ENCODE data around the gene UTP14C. TPM values are rescaled to one million over a fixed set of nuclear protein-coding genes. Genes with fewer than 3 reads are reported as not detected.

Gene UTP14C, protein sequence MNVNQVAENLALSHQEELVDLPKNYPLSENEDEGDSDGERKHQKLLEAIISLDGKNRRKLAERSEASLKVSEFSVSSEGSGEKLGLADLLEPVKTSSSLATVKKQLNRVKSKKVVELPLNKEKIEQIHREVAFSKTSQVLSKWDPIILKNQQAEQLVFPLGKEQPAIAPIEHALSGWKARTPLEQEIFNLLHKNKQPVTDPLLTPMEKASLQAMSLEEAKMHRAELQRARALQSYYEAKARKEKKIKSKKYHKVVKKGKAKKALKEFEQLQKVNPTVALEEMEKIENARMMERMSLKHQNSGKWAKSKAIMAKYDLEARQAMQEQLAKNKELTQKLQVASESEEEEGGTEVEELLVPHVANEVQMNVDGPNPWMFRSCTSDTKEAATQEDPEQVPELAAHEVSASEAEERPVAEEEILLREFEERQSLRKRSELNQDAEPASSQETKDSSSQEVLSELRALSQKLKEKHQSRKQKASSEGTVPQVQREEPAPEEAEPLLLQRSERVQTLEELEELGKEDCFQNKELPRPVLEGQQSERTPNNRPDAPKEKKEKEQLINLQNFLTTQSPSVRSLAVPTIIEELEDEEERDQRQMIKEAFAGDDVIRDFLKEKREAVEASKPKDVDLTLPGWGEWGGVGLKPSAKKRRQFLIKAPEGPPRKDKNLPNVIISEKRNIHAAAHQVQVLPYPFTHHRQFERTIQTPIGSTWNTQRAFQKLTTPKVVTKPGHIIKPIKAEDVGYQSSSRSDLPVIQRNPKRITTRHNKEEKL
- polyA plus RNA-seq (2013, experiment 1 of 2) = 12.1 TPM
- polyA plus RNA-seq (2013, experiment 2 of 2) = 11.8 TPM

DNA sequence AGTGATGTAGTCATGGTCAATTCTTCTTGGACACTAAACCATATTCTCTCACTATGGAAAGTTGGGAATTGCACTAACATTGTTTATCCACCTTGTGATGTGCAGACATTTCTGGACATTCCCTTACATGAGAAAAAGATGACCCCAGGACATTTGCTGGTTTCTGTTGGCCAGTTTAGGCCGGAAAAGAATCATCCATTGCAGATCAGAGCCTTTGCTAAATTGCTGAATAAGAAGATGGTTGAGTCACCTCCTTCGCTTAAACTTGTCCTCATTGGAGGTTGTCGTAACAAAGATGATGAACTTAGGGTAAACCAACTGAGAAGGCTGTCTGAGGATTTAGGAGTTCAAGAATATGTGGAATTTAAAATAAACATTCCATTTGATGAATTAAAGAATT, at the start of gene UTP14C:
Gene UTP14C (plus strand): TSS at position 211 of the 400 bp plus-strand sequence. CDS start 4,114 bp downstream, outside the sequence.
- Histone ChIP-seq H3K23ac (ENCODE audit: low read length in 2 of 2) (no peak within 1 kb of the TSS), H3K27me3 (ENCODE audit: control insufficient read depth in 1 of 2, insufficient read depth in 1 of 2, low read length in 2 of 2) (no peaks in the 10 kb centered on the region), H2BK12ac (ENCODE audit: low read length in 2 of 2) (no peak within 1 kb of the TSS), H3K27ac (ENCODE audit: low read length, poor library complexity, severe bottlenecking) (no peak within 1 kb of the TSS), H3K79me1 (replicated peaks; ENCODE audit: low read length, poor library complexity, severe bottlenecking) (peaks cover 44% of the 10 kb centered on the region), H4K91ac (ENCODE audit: low read length) (no peak within 1 kb of the TSS), H2BK15ac (ENCODE audit: low read depth, poor library complexity, severe bottlenecking) (no peak within 1 kb of the TSS), H2AK5ac (ENCODE audit: low read length, severe bottlenecking) (no peak within 1 kb of the TSS), H3K4me2 (ENCODE audit: low read length, poor library complexity, severe bottlenecking) (no peak within 1 kb of the TSS), H2BK5ac (ENCODE audit: low read depth, low read length, poor library complexity, severe bottlenecking) (no peak within 1 kb of the TSS), H3K14ac (ENCODE audit: low read length in 2 of 2) (no peak within 1 kb of the TSS), H3K4ac (ENCODE audit: low read depth in 1 of 2, low read length in 2 of 2) (no peak within 1 kb of the TSS), H2AFZ (ENCODE audit: low read depth, low read length) (no peak within 1 kb of the TSS), H3K4me3 (ENCODE audit: insufficient read depth in 1 of 2, low read depth in 1 of 2, low read length in 2 of 2) (no peak within 1 kb of the TSS), H4K8ac (ENCODE audit: low read length) (no peak within 1 kb of the TSS), H3K36me3 (ENCODE audit: control insufficient read depth in 1 of 2, insufficient read depth in 2 of 2, low read depth in 1 of 2, low read length in 2 of 2) (peaks cover 27 to 89% of the 10 kb centered on the region in 2 experiments), H3K9me3 (ENCODE audit: control insufficient read depth, low read length) (peaks cover 10% of the 10 kb centered on the region), H3K18ac (ENCODE audit: low read depth in 1 of 2, low read length in 2 of 2) (no peak within 1 kb of the TSS), H2BK120ac (ENCODE audit: low read depth, low read length) (no peak within 1 kb of the TSS), H3K9ac (ENCODE audit: low read length) (no peak within 1 kb of the TSS), H3K4me1 (ENCODE audit: control insufficient read depth, insufficient read depth, low read depth, low read length) (peaks cover 2% of the 10 kb centered on the region)
- WGBS = 96% methylated on average over 3 of the region's 3 CpGs
- DNase-seq = no peak

DNA sequence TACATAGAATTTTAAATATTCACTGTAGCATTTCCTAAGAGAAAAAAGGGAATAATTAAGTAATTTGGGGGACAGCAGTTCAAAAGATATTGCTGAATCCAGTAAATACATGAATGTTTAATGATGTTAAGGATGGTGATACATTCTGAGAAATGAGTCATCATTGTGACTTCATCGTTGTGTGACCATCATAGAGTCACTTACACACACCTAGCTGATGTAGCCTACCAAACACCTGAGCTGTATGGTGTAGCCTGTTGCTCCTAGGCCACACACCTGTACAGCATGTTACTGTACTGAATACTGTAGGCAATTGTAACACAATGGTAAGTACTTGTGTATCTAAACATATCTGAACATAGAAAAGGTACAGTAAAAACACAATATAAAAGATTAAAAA, 48.1 kb upstream of the UTP14C start:
- Histone ChIP-seq H3K9me3 (ENCODE audit: control insufficient read depth, low read length) (no peaks in the 10 kb centered on the region), H3K27ac (ENCODE audit: low read length, poor library complexity, severe bottlenecking) (no peak overlapping the region), H3K4me3 (ENCODE audit: insufficient read depth in 1 of 2, low read depth in 1 of 2, low read length in 2 of 2) (no peak overlapping the region), H2BK15ac (ENCODE audit: low read depth, poor library complexity, severe bottlenecking) (no peak overlapping the region), H2AK5ac (ENCODE audit: low read length, severe bottlenecking) (no peak overlapping the region), H3K9ac (ENCODE audit: low read length) (no peak overlapping the region), H4K91ac (ENCODE audit: low read length) (no peak overlapping the region), H3K14ac (ENCODE audit: low read length in 2 of 2) (no peak overlapping the region), H2AFZ (ENCODE audit: low read depth, low read length) (no peak overlapping the region), H3K4me1 (ENCODE audit: control insufficient read depth, insufficient read depth, low read depth, low read length) (peaks cover 2% of the 10 kb centered on the region), H2BK12ac (ENCODE audit: low read length in 2 of 2) (no peak overlapping the region), H3K18ac (ENCODE audit: low read depth in 1 of 2, low read length in 2 of 2) (no peak overlapping the region), H3K4me2 (ENCODE audit: low read length, poor library complexity, severe bottlenecking) (no peak overlapping the region), H2BK120ac (ENCODE audit: low read depth, low read length) (no peak overlapping the region), H3K27me3 (ENCODE audit: control insufficient read depth in 1 of 2, insufficient read depth in 1 of 2, low read length in 2 of 2) (no peaks in the 10 kb centered on the region), H3K79me1 (replicated peaks; ENCODE audit: low read length, poor library complexity, severe bottlenecking) (no peaks in the 10 kb centered on the region), H3K36me3 (ENCODE audit: control insufficient read depth in 1 of 2, insufficient read depth in 2 of 2, low read depth in 1 of 2, low read length in 2 of 2) (peaks cover 0 to 3% of the 10 kb centered on the region in 2 experiments), H2BK5ac (ENCODE audit: low read depth, low read length, poor library complexity, severe bottlenecking) (no peak overlapping the region), H3K4ac (ENCODE audit: low read depth in 1 of 2, low read length in 2 of 2) (no peak overlapping the region), H4K8ac (ENCODE audit: low read length) (no peak overlapping the region), H3K23ac (ENCODE audit: low read length in 2 of 2) (no peak overlapping the region)
- no CpG with 5 or more reads among the region's 1 CpG for WGBS
- no peak for DNase-seq

GRCh38 chr13:51976890-51977289, 47.6 kb upstream of the UTP14C start:
- Histone ChIP-seq H4K91ac (ENCODE audit: low read length) (no peak overlapping the region), H2BK5ac (ENCODE audit: low read depth, low read length, poor library complexity, severe bottlenecking) (no peak overlapping the region), H3K4me1 (ENCODE audit: control insufficient read depth, insufficient read depth, low read depth, low read length) (peaks cover 2% of the 10 kb centered on the region), H4K8ac (ENCODE audit: low read length) (no peak overlapping the region), H2AK5ac (ENCODE audit: low read length, severe bottlenecking) (no peak overlapping the region), H2BK12ac (ENCODE audit: low read length in 2 of 2) (no peak overlapping the region), H3K23ac (ENCODE audit: low read length in 2 of 2) (no peak overlapping the region), H3K4me2 (ENCODE audit: low read length, poor library complexity, severe bottlenecking) (no peak overlapping the region), H3K27me3 (ENCODE audit: control insufficient read depth in 1 of 2, insufficient read depth in 1 of 2, low read length in 2 of 2) (no peaks in the 10 kb centered on the region), H2BK15ac (ENCODE audit: low read depth, poor library complexity, severe bottlenecking) (no peak overlapping the region), H3K4ac (ENCODE audit: low read depth in 1 of 2, low read length in 2 of 2) (no peak overlapping the region), H3K4me3 (ENCODE audit: insufficient read depth in 1 of 2, low read depth in 1 of 2, low read length in 2 of 2) (no peak overlapping the region), H2AFZ (ENCODE audit: low read depth, low read length) (no peak overlapping the region), H3K27ac (ENCODE audit: low read length, poor library complexity, severe bottlenecking) (no peak overlapping the region), H3K18ac (ENCODE audit: low read depth in 1 of 2, low read length in 2 of 2) (no peak overlapping the region), H3K36me3 (ENCODE audit: control insufficient read depth in 1 of 2, insufficient read depth in 2 of 2, low read depth in 1 of 2, low read length in 2 of 2) (peaks cover 0 to 3% of the 10 kb centered on the region in 2 experiments), H3K79me1 (replicated peaks; ENCODE audit: low read length, poor library complexity, severe bottlenecking) (no peaks in the 10 kb centered on the region), H3K9me3 (ENCODE audit: control insufficient read depth, low read length) (no peaks in the 10 kb centered on the region), H3K14ac (ENCODE audit: low read length in 2 of 2) (no peak overlapping the region), H3K9ac (ENCODE audit: low read length) (no peak overlapping the region), H2BK120ac (ENCODE audit: low read depth, low read length) (no peak overlapping the region)
- WGBS = 93% methylated on average over 2 of the region's 5 CpGs
- DNase-seq = no peak

GRCh38 chr13:51977625-51978024, 46.9 kb upstream of the UTP14C start:
- Histone ChIP-seq H3K36me3 (ENCODE audit: control insufficient read depth in 1 of 2, insufficient read depth in 2 of 2, low read depth in 1 of 2, low read length in 2 of 2) (peaks cover 0 to 3% of the 10 kb centered on the region in 2 experiments), H4K8ac (ENCODE audit: low read length) (no peak overlapping the region), H3K4me2 (ENCODE audit: low read length, poor library complexity, severe bottlenecking) (no peak overlapping the region), H3K4me3 (ENCODE audit: insufficient read depth in 1 of 2, low read depth in 1 of 2, low read length in 2 of 2) (no peak overlapping the region), H4K91ac (ENCODE audit: low read length) (no peak overlapping the region), H3K9me3 (ENCODE audit: control insufficient read depth, low read length) (no peaks in the 10 kb centered on the region), H2BK12ac (ENCODE audit: low read length in 2 of 2) (no peak overlapping the region), H2AFZ (ENCODE audit: low read depth, low read length) (no peak overlapping the region), H3K4me1 (ENCODE audit: control insufficient read depth, insufficient read depth, low read depth, low read length) (peaks cover 2% of the 10 kb centered on the region), H2AK5ac (ENCODE audit: low read length, severe bottlenecking) (no peak overlapping the region), H2BK5ac (ENCODE audit: low read depth, low read length, poor library complexity, severe bottlenecking) (no peak overlapping the region), H3K79me1 (replicated peaks; ENCODE audit: low read length, poor library complexity, severe bottlenecking) (no peaks in the 10 kb centered on the region), H3K9ac (ENCODE audit: low read length) (no peak overlapping the region), H3K23ac (ENCODE audit: low read length in 2 of 2) (no peak overlapping the region), H3K18ac (ENCODE audit: low read depth in 1 of 2, low read length in 2 of 2) (no peak overlapping the region), H2BK120ac (ENCODE audit: low read depth, low read length) (no peak overlapping the region), H3K4ac (ENCODE audit: low read depth in 1 of 2, low read length in 2 of 2) (no peak overlapping the region), H3K27ac (ENCODE audit: low read length, poor library complexity, severe bottlenecking) (no peak overlapping the region), H3K27me3 (ENCODE audit: control insufficient read depth in 1 of 2, insufficient read depth in 1 of 2, low read length in 2 of 2) (no peaks in the 10 kb centered on the region), H2BK15ac (ENCODE audit: low read depth, poor library complexity, severe bottlenecking) (no peak overlapping the region), H3K14ac (ENCODE audit: low read length in 2 of 2) (no peak overlapping the region)
- no peak for DNase-seq
- WGBS = no CpG with 5 or more reads among the region's 5 CpGs
